GM21447 (cell line): ENCODE data around the gene ST6GALNAC2.
"Not testable (repeated sequence)": the region's sequence is repeated elsewhere in the genome, so short reads cannot be mapped to it uniquely, and the experiment has no call there.

Experiments used
- ATAC-seq: cut with Tn5 transposase; IDR thresholded peaks from one replicate; pipeline ENCODE4 v1.9.1; 2021; ENCODE audit not compliant: unreplicated experiment

The ST6GALNAC2 gene

GRCh38 chr17:76529224-76530094 lies 56.2 kb downstream of the ST6GALNAC2 start:
- ATAC-seq, result no peak

DNA sequence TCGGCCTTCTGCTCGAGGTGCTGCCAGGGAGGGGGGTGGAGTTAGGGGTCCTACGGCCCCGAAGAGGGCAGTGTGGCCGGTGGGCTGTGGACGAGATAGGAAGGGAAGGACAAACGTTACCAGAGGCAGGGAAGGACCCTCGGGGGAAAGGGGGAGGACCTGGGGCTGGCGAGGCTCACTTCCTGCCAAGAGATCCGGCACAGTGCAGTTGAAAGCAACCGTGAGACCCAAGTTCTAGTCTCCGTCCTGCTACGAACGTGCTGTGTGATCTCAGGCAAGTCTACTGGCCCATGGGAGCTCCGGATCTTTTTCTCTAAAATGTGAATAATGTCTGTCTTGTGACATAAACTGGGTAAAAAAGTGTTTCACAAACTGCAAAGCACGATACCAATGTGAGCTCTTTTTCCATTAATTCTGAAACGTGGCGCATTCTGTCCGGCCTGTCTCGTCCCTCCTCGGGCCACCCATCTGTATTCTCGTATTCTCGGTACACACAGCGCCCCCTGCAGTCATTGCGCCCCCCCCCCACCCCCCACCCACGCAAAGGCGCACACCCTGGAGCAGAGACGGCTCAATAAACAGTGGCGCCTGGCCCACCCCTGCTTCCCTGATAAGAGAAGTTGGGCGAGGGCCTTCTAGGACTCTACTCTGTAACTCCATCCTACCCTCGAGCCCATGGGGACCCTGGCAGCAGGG lies 57.0 kb downstream of the ST6GALNAC2 start:
- no peak for ATAC-seq

DNA sequence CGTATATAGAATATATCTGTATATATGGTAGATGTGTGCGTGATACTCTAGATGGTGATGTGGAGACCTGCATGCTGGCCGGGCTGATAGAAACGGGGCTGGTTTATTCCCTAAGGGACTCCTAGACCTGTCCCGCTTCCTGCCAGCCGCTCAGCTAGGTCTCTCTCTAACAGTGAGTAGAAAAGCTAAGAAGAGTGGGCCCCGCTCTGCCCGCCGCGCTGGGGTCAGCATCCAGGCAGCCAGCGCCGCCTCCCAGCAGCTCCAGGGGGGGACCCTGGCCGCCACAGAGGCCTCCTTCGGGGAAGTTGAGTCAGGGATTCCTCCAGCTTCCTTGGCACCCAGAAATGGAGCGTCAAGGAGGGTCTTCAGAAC lies 57.5 kb downstream of the ST6GALNAC2 start:
- ATAC-seq, result peak; percentile 51

GRCh38 chr17:76527430-76528111 lies 58.1 kb downstream of the ST6GALNAC2 start:
- ATAC-seq, result peak; percentile 62

DNA sequence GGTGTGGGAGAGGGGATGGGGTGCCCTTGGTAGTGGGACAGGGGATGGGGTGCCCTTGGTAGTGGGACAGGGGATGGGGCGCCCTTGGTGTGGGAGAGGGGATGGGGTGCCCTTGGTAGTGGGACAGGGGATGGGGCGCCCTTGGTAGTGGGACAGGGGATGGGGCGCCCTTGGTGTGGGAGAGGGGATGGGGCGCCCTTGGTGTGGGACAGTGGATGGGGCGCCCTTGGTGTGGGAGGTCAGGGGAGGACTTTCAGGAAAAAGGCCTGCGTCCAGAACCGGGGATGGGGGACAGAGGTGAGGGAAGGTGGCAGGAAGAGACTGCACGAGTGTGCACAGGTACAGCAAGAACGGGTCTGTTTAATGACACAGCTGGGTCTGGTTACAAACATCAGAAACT lies 58.6 kb downstream of the ST6GALNAC2 start:
- ATAC-seq, result not testable (repeated sequence)

- not testable (repeated sequence) for ATAC-seq
These were observed 60.2 kb downstream of the ST6GALNAC2 start for GRCh38 chr17:76525513-76525833.

DNA sequence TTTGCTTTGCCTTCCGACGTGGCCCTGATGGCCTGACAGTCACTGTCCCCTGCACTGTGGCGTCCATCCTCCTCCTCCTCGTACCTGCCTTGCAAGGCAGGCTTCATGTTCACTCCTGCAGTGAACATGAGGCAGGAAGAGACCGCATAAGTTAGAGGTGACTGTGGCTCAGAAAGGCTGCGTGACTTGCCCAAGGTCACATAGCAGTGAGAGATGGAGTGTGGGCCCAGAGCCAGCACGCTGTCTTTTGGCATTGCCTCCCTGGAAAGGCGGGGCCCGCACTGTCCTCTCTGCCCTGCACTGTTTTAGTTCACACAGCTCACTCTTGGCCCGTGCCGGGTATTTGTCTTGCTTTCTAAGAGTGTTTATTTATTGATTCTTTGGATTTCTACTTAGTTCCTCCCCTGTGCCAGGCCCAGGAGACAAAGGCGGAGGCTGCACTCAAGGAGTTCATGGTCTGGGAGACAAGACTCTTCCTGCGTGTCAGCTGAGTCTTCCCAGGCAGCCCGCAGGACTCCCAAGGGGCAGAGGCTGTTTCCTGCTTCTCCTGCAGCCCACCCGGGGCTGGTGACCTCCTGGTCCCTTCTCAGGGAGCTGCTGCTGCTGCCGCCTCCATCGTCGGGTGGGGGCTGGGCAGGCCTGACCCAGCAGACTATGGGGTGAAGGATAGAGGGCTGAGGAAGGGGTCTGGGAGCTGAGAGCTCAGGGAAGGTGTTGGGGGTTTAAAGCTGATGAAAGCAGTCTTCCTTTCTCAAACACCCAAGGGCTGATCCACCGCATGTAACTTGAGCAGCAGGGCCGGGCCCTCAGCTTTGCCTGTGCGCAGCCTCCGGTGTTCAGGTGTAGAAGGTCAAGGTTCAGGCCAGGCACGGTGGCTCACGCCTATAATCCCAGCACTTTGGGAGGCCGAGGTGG lies 60.8 kb downstream of the ST6GALNAC2 start:
- ATAC-seq, result no peak

GRCh38 chr17:76523084-76524037 lies 62.3 kb downstream of the ST6GALNAC2 start:
- ATAC-seq, result no peak

- not testable (repeated sequence) for ATAC-seq
These were observed 64.0 kb downstream of the ST6GALNAC2 start for GRCh38 chr17:76521683-76522082.

DNA sequence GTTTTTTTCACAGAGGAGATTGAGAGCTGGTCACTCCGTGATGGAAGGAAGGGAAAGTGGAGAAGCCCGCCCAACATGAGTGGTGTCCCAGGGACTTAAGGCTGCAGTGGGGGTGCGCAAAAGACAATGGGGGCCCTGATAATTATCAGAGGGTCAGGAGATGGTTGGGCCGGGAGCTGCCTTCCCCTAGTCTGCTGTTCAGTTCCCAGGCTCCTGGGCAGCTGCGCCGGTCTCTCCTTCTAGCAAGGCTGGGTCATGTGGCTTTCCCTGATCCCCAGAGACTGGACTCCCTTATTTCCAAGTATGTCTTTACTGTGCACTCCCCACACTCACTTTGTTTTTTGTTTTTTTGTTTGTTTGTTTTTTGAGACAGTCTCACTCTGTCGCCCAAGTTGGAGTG lies 64.4 kb downstream of the ST6GALNAC2 start:
- no peak for ATAC-seq

- no peak for ATAC-seq
These were observed 66.4 kb downstream of the ST6GALNAC2 start for GRCh38 chr17:76519048-76519966.

- ATAC-seq, result no peak
These were observed 68.0 kb downstream of the ST6GALNAC2 start for GRCh38 chr17:76517638-76518038.
